ENCODE measurements around the gene LTBP2.

The LTBP2 gene

DNA sequence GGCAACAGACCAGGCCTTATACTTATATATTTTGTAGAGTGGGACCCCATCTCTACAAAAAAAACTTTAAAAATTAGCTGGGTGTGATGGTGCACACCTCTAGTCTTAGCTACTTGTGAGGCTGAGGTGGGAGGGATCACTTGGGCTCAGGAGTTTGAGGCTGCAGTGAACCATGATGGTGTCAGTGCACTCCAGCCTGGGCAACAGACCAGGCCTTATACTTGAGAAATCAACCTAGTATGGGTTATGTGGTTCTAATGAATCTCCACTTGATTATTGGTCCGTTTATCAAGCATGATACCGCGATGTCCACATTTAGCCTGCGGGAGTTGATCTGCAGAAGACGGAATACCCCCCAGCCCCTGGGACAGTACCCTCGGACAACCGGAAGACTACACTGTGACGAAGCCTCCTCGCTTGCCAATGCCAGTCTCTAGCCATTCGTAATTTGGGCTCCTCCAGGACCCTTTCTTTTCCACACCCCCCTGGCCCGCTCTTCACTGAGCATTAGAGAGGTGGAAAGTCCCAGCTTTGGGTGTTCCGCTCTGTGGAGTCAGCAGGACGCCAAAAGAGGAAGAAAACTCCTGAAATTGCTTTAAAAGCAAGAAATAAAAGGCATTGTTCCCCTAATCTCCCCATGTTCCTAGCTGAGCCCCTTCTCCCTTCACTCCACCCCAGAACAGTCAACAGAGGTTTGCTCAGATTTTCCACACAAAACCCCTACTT is 19.4 kb downstream of the LTBP2 start:
- H3K27ac ChIP-seq, result peak overlapping the region; percentile 46
- no peak for DNase-seq (ENCODE audit: low spot score)
- POLR2A ChIA-PET (ENCODE audit: low non-redundant PET), result no interaction called here
- TF ChIP-seq, protein P1, sequence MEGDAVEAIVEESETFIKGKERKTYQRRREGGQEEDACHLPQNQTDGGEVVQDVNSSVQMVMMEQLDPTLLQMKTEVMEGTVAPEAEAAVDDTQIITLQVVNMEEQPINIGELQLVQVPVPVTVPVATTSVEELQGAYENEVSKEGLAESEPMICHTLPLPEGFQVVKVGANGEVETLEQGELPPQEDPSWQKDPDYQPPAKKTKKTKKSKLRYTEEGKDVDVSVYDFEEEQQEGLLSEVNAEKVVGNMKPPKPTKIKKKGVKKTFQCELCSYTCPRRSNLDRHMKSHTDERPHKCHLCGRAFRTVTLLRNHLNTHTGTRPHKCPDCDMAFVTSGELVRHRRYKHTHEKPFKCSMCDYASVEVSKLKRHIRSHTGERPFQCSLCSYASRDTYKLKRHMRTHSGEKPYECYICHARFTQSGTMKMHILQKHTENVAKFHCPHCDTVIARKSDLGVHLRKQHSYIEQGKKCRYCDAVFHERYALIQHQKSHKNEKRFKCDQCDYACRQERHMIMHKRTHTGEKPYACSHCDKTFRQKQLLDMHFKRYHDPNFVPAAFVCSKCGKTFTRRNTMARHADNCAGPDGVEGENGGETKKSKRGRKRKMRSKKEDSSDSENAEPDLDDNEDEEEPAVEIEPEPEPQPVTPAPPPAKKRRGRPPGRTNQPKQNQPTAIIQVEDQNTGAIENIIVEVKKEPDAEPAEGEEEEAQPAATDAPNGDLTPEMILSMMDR (conservative IDR thresholded peaks at IDR 0.05; ENCODE audit: low read depth), result no peak
- CTCF ChIA-PET, result interaction anchor here (1.8 kb wide), 1 partner anchor 16 kb away, joined by 9 read pairs; no protein-coding TSS in a partner anchor

DNA sequence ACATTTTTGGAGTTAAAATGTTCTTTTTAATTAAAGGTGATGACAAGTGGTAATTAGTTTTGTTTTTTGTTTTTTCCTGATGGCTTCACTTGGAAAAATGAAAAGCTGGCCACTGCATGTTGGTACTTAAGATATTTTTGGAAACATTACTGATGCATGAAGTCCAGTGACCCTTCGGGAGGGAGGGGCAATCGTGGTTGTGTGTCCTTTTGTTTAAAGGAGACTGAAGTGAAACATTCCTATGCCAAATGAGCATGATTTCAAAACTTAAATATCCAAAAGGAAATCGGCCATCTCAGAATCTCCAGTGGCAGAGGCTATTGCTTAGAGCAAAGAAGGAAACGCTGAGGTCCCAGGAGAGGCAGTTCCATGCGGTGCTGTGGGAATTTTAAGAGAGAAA is 20.1 kb downstream of the LTBP2 start:
- TF ChIP-seq, protein P1 (conservative IDR thresholded peaks at IDR 0.05; ENCODE audit: low read depth), result no peak
- H3K27ac ChIP-seq, result peak overlapping the region; percentile 46; the same call in 1 of the 2 replicates
- ChIA-PET CTCF (interaction anchor here (1.8 kb wide), 1 partner anchor 17 kb away, joined by 9 read pairs; no protein-coding TSS in a partner anchor), POLR2A (ENCODE audit: low non-redundant PET) (no interaction called here)
- DNase-seq (ENCODE audit: low spot score), result no peak

DNA sequence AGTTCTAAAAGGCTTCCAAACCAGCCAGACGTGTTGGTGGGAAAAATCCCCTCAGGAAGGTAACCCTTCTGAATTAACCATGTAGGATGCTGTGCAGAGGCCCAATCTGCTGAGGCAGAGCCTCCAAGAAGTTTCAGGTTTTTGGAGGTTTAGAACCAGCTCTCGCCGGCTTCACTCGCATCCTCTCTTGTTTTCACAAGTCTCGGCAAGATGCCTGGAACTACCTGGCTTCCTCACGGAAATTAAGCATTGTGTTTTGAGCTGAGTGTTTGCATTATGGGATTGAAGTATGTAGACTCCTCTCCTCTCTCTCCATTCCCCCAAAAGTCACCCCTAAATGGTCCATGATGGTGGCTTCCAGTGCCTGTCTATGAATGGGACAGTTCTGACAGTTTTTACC is 20.6 kb downstream of the LTBP2 start:
- no peak for DNase-seq (ENCODE audit: low spot score)
- POLR2A ChIA-PET (ENCODE audit: low non-redundant PET), result no interaction called here
- CTCF ChIA-PET, result interaction anchor here (1.8 kb wide), 1 partner anchor 17 kb away, joined by 9 read pairs; no protein-coding TSS in a partner anchor
- peak overlapping the region; percentile 53 for H3K27ac ChIP-seq
- TF ChIP-seq, protein P1 (conservative IDR thresholded peaks at IDR 0.05; ENCODE audit: low read depth), result no peak

DNA sequence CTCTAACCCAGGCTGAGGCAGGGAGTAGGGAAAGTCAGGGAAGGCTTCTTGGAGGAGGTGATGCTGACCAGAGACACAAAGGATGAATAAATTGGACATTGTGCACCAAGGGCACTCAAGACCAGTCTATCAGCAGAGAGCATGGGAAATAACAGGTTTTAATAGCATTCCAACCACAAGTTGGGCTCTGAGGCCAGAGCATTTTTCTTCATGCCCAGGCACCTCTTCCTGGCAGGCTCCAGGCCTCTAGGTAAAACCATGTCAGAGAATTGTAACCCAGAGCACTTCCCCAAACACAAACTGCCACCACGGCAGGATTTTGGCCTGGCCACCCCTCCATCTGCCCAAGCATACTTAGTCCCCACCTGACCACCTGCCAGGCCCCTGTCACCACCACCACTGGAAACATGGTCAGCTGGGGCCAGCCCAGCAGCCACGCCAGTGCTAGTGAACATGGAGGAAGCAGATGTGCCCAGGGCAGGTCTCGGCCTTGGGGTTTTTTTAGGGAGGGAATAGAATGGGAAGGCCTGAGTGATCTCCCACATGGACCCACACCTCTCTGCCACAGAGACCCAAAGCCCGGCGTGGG is 22.7 kb downstream of the LTBP2 start:
- TF ChIP-seq, protein P1 (conservative IDR thresholded peaks at IDR 0.05; ENCODE audit: low read depth), result no peak
- DNase-seq (ENCODE audit: low spot score), result no peak
- ChIA-PET CTCF (interaction anchor here (0.5 kb wide), 1 partner anchor 87 kb away, joined by 3 read pairs; no protein-coding TSS in a partner anchor), POLR2A (ENCODE audit: low non-redundant PET) (no interaction called here)
- H3K27ac ChIP-seq, result peak overlapping the region; percentile 96

DNA sequence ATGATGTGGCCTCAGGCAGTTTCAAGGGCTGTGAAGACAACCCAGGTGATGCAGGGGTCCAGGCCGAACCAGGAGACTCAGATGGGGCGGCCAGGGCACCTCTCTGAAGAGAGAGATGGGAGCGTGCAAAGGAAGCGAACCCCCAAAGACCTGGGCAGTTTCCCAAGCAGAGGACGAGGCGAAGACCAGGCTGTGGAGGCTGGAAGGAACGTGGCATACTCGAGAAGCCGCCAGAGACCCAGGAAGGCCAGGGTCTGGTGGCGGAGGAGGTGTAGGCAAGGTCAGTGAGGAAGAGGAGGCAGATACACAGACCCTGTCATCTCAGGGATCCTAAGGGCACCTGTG is 24.7 kb downstream of the LTBP2 start:
- CTCF ChIA-PET, result no interaction called here

DNA sequence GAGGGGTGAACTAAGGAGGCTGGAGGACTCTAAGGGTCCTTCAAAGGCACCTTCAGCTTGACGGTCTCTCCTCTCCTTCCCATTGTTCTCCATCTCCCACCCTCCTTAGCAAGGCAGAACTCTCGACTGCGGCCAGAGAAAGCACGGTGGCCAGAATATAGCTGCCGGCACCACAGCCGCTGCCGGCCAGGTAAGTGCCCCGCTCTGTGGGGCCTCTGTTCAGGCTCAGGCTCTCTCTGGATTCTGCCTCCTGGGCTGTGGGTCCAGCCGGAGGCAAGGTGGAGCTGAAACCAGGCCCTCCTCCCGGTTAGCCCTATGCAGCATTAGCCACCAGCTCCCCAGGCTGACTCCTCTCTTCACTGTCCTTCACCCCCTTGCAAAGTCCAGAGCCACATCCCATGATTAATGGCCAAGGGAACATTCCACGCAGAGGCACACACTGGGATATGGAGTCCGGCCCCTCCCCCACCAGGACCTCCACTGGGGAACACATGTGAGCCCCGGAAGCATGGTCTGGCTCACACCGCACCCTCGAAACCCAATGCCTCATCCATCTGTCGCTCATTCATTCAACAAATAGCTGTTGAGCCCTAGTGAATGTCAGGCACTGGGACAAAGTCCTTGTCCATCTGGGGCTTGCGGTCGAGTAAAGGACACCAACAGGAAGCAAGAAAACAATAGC is 25.2 kb downstream of the LTBP2 start:
- CTCF ChIA-PET, result no interaction called here

More for the DNA sequence above, 24.7 kb downstream of the LTBP2 start:
- TF ChIP-seq, protein P1 (conservative IDR thresholded peaks at IDR 0.05; ENCODE audit: low read depth), result no peak
- no peak for DNase-seq (ENCODE audit: low spot score)
- POLR2A ChIA-PET (ENCODE audit: low non-redundant PET), result no interaction called here
- H3K27ac ChIP-seq, result peak overlapping the region; percentile 96

More for the DNA sequence above, 25.2 kb downstream of the LTBP2 start:
- POLR2A ChIA-PET (ENCODE audit: low non-redundant PET), result no interaction called here
- H3K27ac ChIP-seq, result peak overlapping the region; percentile 96
- no peak for DNase-seq (ENCODE audit: low spot score)
- TF ChIP-seq, protein P1 (conservative IDR thresholded peaks at IDR 0.05; ENCODE audit: low read depth), result no peak

Data from RWPE1 (cell line).